Endothelial cell (in vitro differentiated cells): Measurements from ENCODE around the gene RBMS2. TPM values are rescaled to one million over a fixed set of nuclear protein-coding genes. Genes with fewer than 3 reads are reported as not detected.

Experiments
- DNase-seq: peaks from one replicate; pipeline ENCODE4 v3.0.0; 2021; ENCODE audit warnings: low spot score
- H3K27ac Mint-ChIP-seq: one replicate; pipeline ENCODE4 v1.8.0; 2021; ENCODE audit warnings: mixed read lengths, inconsistent platforms; ENCODE audit not compliant: unreplicated experiment
- H3K27me3 Mint-ChIP-seq: one replicate; pipeline ENCODE4 v1.8.0; 2021; ENCODE audit warnings: mild to moderate bottlenecking, moderate library complexity, mixed read lengths, inconsistent platforms; ENCODE audit not compliant: unreplicated experiment
- H3K36me3 Mint-ChIP-seq: one replicate; pipeline ENCODE4 v1.8.0; 2021; ENCODE audit warnings: mild to moderate bottlenecking, low read depth, mixed read lengths, inconsistent platforms; ENCODE audit not compliant: unreplicated experiment
- H3K4me1 Mint-ChIP-seq: one replicate; pipeline ENCODE4 v1.8.0; 2021; ENCODE audit warnings: mild to moderate bottlenecking, mixed read lengths, inconsistent platforms; ENCODE audit not compliant: unreplicated experiment
- H3K4me3 Mint-ChIP-seq: one replicate; pipeline ENCODE4 v1.8.0; 2021; ENCODE audit warnings: mild to moderate bottlenecking, mixed read lengths, inconsistent platforms; ENCODE audit not compliant: unreplicated experiment
- H3K9me3 Mint-ChIP-seq: one replicate; pipeline ENCODE4 v1.8.0; 2021; ENCODE audit warnings: mixed read lengths, inconsistent platforms; ENCODE audit not compliant: unreplicated experiment
- total RNA-seq: library from RNA; stranded (reverse); fragmentation: NEBNext Ultra II Directional; extraction: Animal tissue kit (Norgen Biotek cat#: 25700); gene quantifications from one replicate; pipeline ENCODE4 v1.2.1, GENCODE V29; 2021; ENCODE audit not compliant: unreplicated experiment
- TF ChIP-seq, protein P1 (sequence below): fragments of 200-600 bp; sonication (generic); IDR thresholded peaks from one replicate; pipeline ENCODE4 v1.5.0; 2021; ENCODE audit warnings: antibody characterized with exemption; ENCODE audit not compliant: unreplicated experiment

Gene RBMS2
- total RNA-seq, 1 donor from 2014 or later, result 122 TPM

DNA sequence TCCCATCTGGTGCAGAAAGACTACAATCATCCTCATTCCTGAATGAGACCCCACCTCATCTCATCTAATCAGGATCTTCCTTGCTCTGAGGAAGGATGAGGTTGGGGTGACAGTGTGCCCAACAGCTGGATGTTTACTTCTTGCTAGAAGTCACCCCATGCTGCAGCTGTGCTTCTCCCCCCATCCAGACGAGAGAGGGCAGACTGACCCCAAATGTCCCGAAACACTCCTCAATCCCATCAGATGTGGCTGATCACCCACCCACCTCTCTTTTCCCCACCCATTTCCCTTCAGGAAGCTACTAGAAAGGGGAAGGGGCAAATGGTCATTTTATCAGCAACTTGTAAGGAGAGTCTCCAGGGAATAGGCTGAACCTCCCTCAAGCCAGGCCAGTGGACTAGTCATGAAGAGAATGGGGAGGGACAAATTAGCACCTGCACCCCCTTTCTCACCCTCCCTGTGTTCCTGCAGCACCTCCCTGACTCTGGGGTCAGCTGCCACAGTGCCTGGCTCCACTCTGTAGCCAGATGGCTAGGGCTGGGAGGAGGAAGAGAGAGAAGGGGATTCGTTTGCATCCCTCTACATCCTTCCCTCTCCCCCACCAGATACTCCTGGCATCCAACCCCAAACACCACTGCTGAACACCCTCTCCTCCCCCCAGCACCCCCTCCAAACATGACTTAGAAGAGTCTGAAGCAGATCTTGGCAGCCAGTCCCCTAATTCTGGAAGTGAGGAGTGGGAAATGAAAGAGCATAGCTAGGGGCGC lies 111.3 kb downstream of the RBMS2 start:
- peak overlapping the region; percentile 98 for H3K4me3 Mint-ChIP-seq
- no peak for DNase-seq
- no peaks in the 10 kb centered on the region for H3K9me3 Mint-ChIP-seq
- peaks cover 61% of the 10 kb centered on the region for H3K4me1 Mint-ChIP-seq
- H3K27me3 Mint-ChIP-seq, result peaks cover 16% of the 10 kb centered on the region
- peaks cover 11% of the 10 kb centered on the region for H3K36me3 Mint-ChIP-seq
- peak overlapping the region; percentile 75 for H3K27ac Mint-ChIP-seq
- TF ChIP-seq, protein P1, sequence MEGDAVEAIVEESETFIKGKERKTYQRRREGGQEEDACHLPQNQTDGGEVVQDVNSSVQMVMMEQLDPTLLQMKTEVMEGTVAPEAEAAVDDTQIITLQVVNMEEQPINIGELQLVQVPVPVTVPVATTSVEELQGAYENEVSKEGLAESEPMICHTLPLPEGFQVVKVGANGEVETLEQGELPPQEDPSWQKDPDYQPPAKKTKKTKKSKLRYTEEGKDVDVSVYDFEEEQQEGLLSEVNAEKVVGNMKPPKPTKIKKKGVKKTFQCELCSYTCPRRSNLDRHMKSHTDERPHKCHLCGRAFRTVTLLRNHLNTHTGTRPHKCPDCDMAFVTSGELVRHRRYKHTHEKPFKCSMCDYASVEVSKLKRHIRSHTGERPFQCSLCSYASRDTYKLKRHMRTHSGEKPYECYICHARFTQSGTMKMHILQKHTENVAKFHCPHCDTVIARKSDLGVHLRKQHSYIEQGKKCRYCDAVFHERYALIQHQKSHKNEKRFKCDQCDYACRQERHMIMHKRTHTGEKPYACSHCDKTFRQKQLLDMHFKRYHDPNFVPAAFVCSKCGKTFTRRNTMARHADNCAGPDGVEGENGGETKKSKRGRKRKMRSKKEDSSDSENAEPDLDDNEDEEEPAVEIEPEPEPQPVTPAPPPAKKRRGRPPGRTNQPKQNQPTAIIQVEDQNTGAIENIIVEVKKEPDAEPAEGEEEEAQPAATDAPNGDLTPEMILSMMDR, result no peak

DNA sequence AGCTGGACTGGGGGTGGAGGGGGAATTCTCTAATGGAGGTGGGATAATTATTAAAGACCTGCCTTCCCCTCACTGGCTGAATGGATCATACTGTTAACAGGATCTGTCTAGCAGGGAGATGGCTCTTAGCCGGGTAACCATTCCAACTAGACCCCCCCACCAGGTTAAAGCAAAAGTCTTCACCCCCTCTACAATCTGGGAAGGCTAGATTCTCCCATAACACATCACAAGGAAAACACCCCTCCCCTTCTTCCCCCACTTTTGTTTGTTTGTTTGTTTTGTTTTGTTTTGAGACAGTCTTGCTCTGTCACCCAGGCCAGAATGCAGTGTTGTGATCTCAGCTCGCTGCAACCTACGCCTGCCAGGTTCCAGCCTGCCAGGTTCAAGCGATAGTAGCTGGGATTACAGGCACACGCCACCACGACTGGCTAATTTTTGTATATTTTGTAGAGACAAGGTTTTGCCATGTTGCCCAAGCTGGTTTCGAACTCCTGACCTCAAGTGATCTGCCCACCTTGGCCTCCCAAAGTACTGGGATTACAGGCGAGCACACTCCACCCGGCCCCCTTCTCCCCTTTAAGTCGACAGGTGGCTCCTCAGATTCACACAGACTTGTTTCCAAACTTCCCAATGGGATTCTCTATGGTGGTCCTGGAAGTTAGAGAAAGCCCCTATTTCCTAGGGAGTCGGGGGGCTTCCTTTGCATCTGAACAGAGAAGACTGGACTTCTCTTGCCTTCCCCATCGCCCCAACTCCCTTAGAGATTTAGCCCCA lies 112.0 kb downstream of the RBMS2 start:
- TF ChIP-seq, protein P1, result no peak
- Mint-ChIP-seq H3K4me3 (peak overlapping the region; percentile 98), H3K27me3 (peaks cover 16% of the 10 kb centered on the region), H3K4me1 (peaks cover 55% of the 10 kb centered on the region), H3K9me3 (no peaks in the 10 kb centered on the region), H3K27ac (peak overlapping the region; percentile 38), H3K36me3 (peaks cover 10% of the 10 kb centered on the region)
- no peak for DNase-seq

DNA sequence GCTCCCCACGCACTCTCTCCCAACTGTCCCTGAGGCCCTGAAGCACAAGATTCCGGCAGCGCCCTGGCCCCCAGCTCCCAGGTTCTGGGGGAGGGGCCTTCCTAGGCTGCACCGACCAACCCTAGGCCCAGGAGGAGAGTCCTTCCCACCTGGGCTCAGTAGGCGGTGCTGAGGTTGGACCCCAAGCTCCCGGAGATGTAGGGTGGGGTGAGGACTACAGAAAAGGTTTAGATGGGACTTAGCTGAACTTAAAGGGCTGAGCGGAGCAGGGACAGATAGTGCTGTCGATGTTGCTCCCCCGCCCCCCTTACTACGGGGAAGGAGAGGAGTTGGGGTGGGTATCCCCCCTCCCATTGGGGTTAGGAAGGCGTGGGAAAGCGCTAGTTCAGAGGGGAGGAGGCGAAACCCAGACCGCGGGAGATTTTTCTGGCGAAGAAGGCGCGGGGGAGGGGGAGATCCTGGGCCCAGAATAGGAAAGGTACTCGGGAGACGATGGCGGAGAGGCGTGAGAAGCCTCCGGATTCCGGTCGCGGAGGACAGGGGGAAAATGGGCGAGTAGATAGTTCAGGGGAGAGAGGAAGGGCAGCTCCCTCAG lies 112.7 kb downstream of the RBMS2 start:
- no peaks in the 10 kb centered on the region for H3K9me3 Mint-ChIP-seq
- TF ChIP-seq, protein P1, result no peak
- peaks cover 13% of the 10 kb centered on the region for H3K27me3 Mint-ChIP-seq
- DNase-seq, result peak; percentile 31
- H3K36me3 Mint-ChIP-seq, result peaks cover 14% of the 10 kb centered on the region
- H3K27ac Mint-ChIP-seq, result peak overlapping the region; percentile 74
- peak overlapping the region; percentile 98 for H3K4me3 Mint-ChIP-seq
- peaks cover 53% of the 10 kb centered on the region for H3K4me1 Mint-ChIP-seq

DNA sequence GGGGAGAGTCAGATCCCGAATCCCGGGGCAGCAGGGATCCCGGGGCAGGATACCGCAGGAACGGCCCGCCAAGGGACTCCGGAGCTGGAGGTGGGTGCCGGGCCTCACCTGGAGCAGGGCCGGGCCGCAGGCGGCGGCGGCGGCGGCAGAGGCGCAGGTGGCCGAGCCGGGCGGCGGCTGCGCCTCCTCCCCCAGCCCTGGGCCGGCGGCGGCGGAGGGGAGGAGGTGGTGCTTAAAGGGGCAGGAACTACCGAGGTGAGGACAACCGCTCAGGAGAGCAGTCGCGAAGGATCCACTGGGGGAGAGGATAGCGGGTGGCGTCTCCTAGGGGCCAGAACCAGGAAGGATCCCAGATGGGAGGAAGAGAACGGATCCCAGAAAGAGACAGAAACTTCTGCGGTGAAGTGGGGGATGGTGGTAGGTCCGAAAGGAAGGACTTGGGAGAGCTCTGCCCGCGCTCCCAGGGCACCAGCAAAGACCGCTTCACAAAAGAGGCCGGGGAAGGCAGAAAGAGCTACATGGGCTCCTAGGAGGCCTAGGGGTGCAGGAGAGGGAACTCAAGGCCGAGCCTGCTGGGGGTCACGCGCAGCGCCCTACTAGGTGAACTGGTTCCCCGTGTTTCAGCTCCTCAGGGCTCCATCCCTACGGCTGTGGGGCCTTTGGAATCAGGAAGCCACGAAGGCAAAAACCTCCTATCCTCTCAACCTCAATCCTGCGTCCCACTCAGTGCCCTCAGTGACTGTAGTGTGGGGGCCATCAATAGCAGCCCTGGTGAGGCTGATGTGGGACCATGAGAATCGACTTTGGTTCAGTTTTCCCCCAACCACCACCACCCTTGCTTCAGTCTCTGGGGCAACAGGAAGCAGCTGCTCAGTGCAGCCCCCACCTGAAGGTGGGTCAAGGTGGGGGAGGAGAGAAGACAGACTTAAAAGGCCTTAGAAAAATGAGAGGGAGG lies 113.5 kb downstream of the RBMS2 start:
- Mint-ChIP-seq H3K27ac (peak overlapping the region; percentile 83), H3K4me1 (peaks cover 52% of the 10 kb centered on the region), H3K9me3 (no peaks in the 10 kb centered on the region), H3K4me3 (peak overlapping the region; percentile 98), H3K36me3 (peaks cover 18% of the 10 kb centered on the region), H3K27me3 (peaks cover 12% of the 10 kb centered on the region)
- TF ChIP-seq, protein P1, result no peak
- DNase-seq, result peak; percentile 53
